ENCODE measurements around the gene RUNX1.

RUNX1 gene

GRCh38 chr21:35048706-35049617 lies at the start of gene RUNX1:
Gene RUNX1 (minus strand): TSS chr21:35049302.
- DNase-seq = no peak

DNA sequence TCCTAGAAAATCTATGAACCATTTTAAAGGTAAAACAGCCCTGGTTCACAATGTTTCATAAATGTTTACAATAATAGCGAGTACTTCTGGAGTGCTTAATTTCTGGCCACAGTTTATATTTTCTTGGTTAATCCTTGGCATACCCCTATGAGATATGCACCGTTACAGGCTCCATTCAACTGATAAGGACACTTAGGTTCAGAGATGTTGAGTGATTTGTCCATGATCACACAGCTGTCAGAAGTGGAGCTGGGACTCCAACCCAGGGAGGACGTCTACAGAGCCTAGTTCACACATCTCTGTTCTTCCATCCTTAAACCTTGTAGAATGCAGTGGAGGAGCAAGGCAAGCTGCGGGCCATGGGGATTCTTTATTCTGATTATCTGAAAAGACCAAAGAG lies 48.4 kb upstream of the RUNX1 start:
- no peak for DNase-seq

DNA sequence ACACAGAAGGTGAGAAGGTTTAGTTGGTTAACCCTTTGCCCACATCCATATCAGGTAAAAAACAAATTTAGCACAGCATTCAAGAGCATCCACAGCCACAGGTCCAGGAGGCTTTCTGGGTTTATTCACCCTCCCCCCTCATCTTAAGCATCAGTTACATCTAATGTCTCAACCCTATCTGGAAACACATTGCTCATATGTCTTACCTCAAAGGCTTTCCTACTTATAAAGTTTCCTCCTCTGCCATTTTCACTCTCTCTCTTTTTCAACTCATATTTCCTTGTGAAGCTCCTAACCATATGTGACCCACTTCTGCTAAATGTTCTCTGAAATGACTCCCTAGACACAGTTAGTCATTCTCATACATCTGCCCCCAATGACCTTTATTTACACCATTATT lies 47.9 kb upstream of the RUNX1 start:
- DNase-seq = no peak

GRCh38 chr21:35095859-35096291 lies 46.8 kb upstream of the RUNX1 start:
- no peak for DNase-seq

GRCh38 chr21:35093514-35093913 lies 44.4 kb upstream of the RUNX1 start:
- DNase-seq = no peak

DNA sequence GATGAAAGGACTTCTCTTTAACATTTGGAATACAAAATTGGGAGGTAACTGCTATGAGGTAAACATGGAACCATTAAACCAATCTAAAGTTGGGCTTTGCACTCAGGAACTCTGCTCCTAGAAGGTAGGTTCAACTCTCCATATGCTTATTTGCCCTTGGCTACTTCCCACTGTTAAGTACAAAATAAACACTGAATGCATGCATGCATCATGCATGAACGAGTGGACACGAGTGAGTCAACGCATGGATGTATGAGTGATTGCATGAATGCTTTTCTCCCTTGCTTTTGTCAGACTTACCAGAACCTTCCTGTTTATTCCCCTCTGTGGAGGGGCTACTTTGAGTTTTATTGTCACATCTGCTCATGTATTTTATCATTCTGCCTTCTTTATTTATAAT lies 42.4 kb upstream of the RUNX1 start:
- no peak for DNase-seq

DNA sequence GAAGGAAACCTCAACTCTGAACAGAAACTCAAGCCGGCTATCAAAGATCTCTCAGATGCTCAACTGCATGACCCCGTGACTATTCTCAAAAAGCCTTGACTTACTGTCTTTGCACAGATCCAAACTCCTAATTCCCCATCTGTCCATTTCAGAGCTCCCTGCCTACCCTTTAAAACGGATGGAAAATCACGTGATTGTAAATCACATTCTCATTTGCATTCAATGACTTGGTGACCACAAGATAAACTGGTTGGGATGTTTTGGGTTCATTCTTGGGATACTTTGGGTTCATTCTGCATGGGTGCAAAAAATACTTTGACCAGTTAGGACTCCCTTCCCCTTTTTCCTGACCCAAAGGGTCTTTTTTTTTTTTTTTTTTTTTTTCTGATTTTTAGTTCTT lies 41.3 kb upstream of the RUNX1 start:
- DNase-seq = no peak

- DNase-seq = no peak
Measured at GRCh38 chr21:35088319-35088771, 39.2 kb upstream of the RUNX1 start.

DNA sequence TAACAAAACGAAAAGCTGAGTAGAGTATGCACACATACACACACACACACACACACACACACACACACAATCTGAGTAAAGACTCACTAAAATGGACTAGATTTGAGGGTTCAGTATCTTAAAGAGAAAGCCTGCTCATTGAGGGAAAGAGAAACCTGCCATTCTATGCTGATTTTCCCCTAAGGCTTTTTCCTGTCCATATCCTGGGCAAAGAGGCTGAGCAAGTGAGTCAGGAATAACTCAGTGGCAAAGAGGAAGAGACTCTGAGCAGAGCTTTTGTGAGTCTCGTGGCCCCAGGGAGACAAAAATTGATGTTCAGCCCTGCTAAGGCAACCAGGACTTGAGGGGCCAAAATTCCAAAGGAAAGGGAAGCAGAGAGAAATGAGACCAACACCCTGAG lies 37.3 kb upstream of the RUNX1 start:
- DNase-seq = no peak

- DNase-seq = no peak
Measured at GRCh38 chr21:35084869-35085268, 35.8 kb upstream of the RUNX1 start.

GRCh38 chr21:35083246-35083645 lies 34.1 kb upstream of the RUNX1 start:
- no peak for DNase-seq

DNA sequence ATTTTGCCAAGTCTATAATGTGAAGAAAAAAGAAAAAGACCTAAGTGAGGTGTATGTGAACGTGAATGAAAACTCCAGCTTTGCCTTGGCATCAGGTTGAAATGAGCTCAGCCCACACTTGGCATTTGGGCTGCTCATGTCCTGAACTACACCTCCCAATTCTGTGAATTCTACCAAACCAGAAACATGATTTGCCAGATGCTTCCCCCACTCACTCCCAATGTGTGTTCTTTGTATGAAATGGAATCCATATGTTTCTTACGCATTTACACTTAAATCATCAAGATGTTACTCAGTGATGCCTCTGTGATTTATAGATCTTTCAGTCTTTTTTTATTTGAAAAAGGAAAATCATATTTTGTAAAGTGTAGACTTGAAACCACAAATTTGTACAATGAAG lies 32.8 kb upstream of the RUNX1 start:
- DNase-seq = peak; percentile 56

DNA sequence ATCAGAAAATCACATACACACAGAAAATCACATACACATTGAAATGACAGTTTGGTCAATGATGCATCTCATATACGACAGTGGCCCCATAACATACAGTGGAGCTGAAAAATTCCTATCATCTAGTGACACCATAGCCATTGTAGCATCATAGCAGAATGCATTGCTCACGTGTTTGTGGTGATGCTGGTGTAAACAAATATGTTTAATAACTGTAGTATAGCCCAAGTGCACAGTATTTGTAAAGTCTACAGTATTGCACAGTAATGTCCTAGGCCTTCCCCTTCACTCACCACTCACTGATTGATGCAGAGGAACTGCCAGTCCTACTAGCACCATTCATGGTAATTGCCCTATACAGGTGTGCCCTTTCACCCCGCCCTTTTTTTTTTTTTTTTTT lies 30.1 kb upstream of the RUNX1 start:
- DNase-seq = no peak

- DNase-seq = no peak
Measured at GRCh38 chr21:35077975-35078374, 28.9 kb upstream of the RUNX1 start.

DNA sequence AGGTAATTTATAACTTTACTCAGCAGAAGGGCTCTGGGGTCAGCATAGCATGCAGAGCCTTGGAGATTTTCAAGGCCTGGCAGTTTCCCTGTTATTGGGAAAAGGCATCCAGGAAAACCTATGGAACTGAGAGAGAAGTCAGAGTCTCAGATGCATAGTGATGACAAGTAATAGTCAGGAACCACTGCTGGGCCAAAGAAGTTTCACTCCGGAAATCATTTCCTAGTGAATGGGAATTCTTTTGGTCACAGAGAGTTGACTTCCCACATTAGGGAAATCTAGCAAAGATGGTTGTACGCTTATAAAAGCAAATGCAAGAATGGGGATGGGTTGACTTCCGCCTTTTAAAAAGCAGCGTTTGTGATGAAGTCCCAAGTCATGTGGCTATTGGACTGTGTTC lies 28.4 kb upstream of the RUNX1 start:
- DNase-seq = no peak

DNA sequence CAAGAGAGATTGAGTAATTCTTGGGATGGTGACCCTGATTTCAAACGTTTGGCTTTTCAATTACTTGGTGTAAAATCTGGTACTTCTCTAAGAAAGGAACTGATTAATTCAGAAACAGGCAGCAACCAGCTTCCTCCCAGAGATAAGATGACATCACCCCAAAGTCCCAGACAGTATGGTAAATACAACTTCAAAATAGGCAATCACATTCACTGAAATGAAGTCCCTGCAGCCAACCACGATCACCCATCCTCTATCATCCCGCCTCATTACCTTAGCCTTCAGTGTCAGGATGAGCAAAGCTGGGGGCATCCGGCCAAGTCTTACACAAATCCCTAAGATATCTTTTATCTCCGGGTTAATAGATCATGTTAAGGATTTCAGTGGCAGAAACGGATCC lies 26.4 kb upstream of the RUNX1 start:
- DNase-seq = no peak

DNA sequence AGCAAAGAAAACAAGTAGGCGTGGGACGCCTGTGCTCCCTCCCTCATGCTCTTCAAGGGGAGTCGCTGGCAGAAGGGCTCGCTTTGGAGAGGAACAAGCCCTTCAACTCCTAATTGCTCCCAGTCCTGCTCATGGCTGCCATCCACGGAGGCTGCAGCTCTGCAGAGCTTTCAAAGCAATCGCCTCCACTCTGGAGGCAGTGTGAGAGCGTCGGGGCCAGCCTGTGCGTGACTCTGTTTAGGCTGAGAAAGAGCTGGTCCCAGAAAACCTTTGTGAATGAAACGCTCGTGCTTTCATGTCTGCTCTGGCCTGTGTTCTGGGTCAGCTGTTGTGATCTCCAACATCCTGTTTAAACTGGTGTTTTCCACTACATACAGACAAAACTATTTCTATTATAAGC lies 23.9 kb upstream of the RUNX1 start:
- DNase-seq = peak; percentile 76

DNA sequence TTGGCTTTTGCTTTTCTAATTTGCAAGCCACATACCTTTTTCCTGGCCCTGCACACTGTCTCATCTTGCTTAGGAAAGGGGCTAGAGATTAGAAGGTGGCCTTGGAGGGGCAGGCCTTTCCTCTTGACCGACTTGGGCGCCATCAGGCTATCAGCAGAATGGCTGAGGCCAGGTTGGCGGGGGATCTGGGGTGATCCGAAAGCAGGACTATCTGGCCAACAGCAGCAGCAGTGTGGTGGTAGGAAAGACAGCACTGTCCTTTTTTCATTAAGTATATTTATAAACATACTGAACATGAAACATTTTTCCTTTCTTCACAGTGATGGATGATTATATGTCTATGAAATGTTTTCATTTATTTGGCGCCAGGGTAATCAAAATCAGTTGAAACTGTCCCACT lies 23.5 kb upstream of the RUNX1 start:
- DNase-seq = no peak

DNA sequence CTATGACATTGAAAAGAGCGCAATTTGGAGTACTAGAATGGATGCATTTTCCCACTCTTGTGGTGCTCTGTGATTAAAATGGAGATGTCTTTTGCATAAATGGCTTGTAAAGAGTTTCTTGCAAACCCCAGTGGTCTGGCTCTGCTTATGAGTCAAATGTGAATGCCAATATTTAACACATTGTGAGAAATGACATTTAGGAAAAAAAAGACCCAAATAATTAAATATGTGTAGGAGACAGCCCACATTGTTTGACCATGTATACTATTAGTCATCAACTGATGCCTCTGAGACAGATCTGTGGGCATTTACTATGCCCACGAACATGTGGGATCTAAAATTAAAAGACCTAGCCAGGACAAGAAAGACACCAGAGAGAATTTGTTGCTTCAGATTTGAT lies 22.2 kb upstream of the RUNX1 start:
- DNase-seq = no peak

- no peak for DNase-seq
Measured at GRCh38 chr21:35070436-35070835, 21.3 kb upstream of the RUNX1 start.

- no peak for DNase-seq
Measured at GRCh38 chr21:35066824-35067223, 17.7 kb upstream of the RUNX1 start.

DNA sequence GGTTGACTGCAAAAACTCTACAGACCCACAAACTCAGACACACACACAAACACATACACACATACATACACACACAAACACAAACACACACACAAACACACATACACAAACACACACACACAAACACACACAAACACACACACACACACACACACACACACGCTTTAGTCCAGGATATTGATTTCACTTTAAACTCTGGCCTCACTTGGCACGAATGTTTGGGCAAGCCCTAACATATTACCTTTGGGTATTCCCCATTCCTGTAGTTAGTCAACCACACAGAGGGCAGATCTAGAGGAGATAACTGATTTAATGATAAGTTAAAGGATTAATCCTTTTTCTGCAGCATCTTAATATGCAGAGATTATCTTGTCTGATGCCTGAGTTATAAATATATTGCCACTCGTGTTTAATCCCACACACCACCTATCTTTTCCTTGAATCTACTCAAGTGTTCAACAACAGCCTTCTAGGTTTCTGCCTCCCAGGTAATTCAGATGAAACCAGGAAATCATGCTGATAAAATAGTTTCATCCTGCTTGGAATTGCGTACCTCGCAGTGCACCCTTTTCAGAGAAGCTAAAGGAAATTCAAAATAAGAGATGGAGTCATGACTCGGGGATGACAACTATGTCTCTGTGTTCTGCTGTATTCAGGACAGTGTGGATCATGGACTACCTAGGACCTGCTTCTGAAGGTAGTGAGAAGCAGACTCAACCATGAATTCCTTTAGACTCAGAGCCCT lies 14.5 kb upstream of the RUNX1 start:
- DNase-seq = no peak

GRCh38 chr21:35062016-35062415 lies 12.9 kb upstream of the RUNX1 start:
- DNase-seq = no peak

DNA sequence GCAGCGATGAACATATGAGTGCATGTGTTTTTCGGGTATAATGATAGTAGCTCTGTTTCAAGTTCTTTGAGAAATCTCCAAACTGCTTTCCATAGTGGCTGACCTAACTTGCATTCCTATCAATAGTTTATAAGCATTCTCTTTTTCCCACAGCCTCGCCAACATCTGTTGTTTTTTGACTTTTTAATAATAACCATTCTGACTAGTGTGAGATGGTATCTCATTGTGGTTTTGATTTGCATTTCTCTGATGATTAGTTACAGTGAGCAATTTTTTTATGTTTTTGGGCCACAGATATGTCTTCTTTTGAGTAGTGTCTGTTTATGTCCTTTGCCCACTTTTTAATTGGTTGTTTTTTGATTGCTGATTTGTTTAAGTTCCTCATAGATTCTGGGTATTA lies 10.6 kb upstream of the RUNX1 start:
- DNase-seq = no peak
